Spinal cord (tissue), 10 donors: ENCODE data around the gene FBRSL1. TPM values are rescaled to one million over a fixed set of nuclear protein-coding genes. Genes with fewer than 3 reads are reported as not detected.
A peak's percentile ranks its signal among the peaks of the same experiment; 100 is the strongest.

ENCODE experiments used
- DNase-seq, 6 donors: peaks; one replicate each; pipeline versions ENCODE4 v3.0.0 to v3.0.0-alpha.2; 2013 to 2015; ENCODE audit warnings: low spot score in 6 of 6, low read depth in 4 of 6
- H3K27ac ChIP-seq: one replicate; pipeline ENCODE4 v1.5.1; 2013; ENCODE audit warnings: low read depth, low read length, control low read depth
- H3K27me3 ChIP-seq: one replicate; pipeline ENCODE4 v1.6.1; 2013; ENCODE audit warnings: low read length; ENCODE audit not compliant: control insufficient read depth, insufficient read depth
- H3K36me3 ChIP-seq: one replicate; pipeline ENCODE4 v1.6.1; 2013; ENCODE audit warnings: low read length; ENCODE audit not compliant: control insufficient read depth, insufficient read depth
- H3K4me1 ChIP-seq: one replicate; pipeline ENCODE4 v1.6.1; 2013; ENCODE audit warnings: low read length; ENCODE audit not compliant: control insufficient read depth, insufficient read depth
- H3K4me3 ChIP-seq: one replicate; pipeline ENCODE4 v1.5.1; 2013; ENCODE audit warnings: low read depth, low read length, control low read depth
- H3K9me3 ChIP-seq: one replicate; pipeline ENCODE4 v1.6.1; 2013; ENCODE audit warnings: low read length; ENCODE audit not compliant: control insufficient read depth, insufficient read depth
- WGBS: methylation state at CpG from one replicate; pipeline ENCODE4 v1.1.5; 2013; ENCODE audit warnings: missing lambda C conversion rate; ENCODE audit not compliant: insufficient coverage; 5-methylcytosine and 5-hydroxymethylcytosine counted together
- polyA plus RNA-seq, 2 donors: library from polyadenylated mRNA; unstranded; fragments of 120-200 nt; gene quantifications; one replicate each; pipeline ENCODE4 v1.2.1, GENCODE V29; 2013; ENCODE audit not compliant: insufficient read length in 2 of 2
- total RNA-seq, 2 donors: library from RNA; depleted of rRNA in 1 of 2; stranded (reverse); fragments of 120-200 nt in 1 of 2; fragments of >200 nt in 1 of 2; gene quantifications; one replicate each; pipeline versions ENCODE4 v1.2.3 to v1.2.4, GENCODE V29; 2013 to 2014
- donor health status: healthy.

The FBRSL1 gene
- total and polyA plus RNA-seq, 4 donors, result 4.1 to 106 (median 54.0) TPM

- H3K4me1 ChIP-seq, result peaks cover 42% of the 10 kb centered on the region
- DNase-seq, result no peak
Observed at GRCh38 chr12:132521200-132521580, 31.2 kb downstream of the FBRSL1 start.

GRCh38 chr12:132521712-132522292 is 31.9 kb downstream of the FBRSL1 start:
- H3K9me3 ChIP-seq, result no peaks in the 10 kb centered on the region
- no peak overlapping the region for H3K4me3 ChIP-seq
- H3K27ac ChIP-seq, result no peak overlapping the region
- H3K36me3 ChIP-seq, result peaks cover 84% of the 10 kb centered on the region
- DNase-seq, result no peak
- H3K4me1 ChIP-seq, result peaks cover 48% of the 10 kb centered on the region
- 86% methylated on average over 27 of the region's 27 CpGs for WGBS
- no peaks in the 10 kb centered on the region for H3K27me3 ChIP-seq

More at GRCh38 chr12:132521200-132521580, 31.2 kb downstream of the FBRSL1 start:
- no peaks in the 10 kb centered on the region for H3K9me3 ChIP-seq
- 87% methylated on average over 14 of the region's 15 CpGs for WGBS
- peaks cover 78% of the 10 kb centered on the region for H3K36me3 ChIP-seq
- H3K27ac ChIP-seq, result no peak overlapping the region
- no peaks in the 10 kb centered on the region for H3K27me3 ChIP-seq
- H3K4me3 ChIP-seq, result no peak overlapping the region

GRCh38 chr12:132522592-132523380 is 32.8 kb downstream of the FBRSL1 start:
- H3K27me3 ChIP-seq, result no peaks in the 10 kb centered on the region
- peaks cover 52% of the 10 kb centered on the region for H3K4me1 ChIP-seq
- H3K9me3 ChIP-seq, result no peaks in the 10 kb centered on the region
- 74% methylated on average over 25 of the region's 25 CpGs for WGBS
- peaks cover 84% of the 10 kb centered on the region for H3K36me3 ChIP-seq
- DNase-seq, result no peak
- H3K4me3 ChIP-seq, result no peak overlapping the region
- H3K27ac ChIP-seq, result no peak overlapping the region

- 58% methylated on average over 28 of the region's 28 CpGs for WGBS
- peak in 2 of 6 donors; percentile 66 to 76 for DNase-seq
- Histone ChIP-seq H3K27ac (no peak overlapping the region), H3K4me1 (peaks cover 61% of the 10 kb centered on the region), H3K27me3 (no peaks in the 10 kb centered on the region), H3K9me3 (no peaks in the 10 kb centered on the region), H3K36me3 (peaks cover 86% of the 10 kb centered on the region), H3K4me3 (no peak overlapping the region)
Observed at GRCh38 chr12:132523576-132524331, 33.8 kb downstream of the FBRSL1 start.

- Histone ChIP-seq H3K9me3 (no peaks in the 10 kb centered on the region), H3K27ac (no peak overlapping the region), H3K36me3 (peaks cover 88% of the 10 kb centered on the region), H3K4me1 (peaks cover 66% of the 10 kb centered on the region), H3K4me3 (no peak overlapping the region), H3K27me3 (no peaks in the 10 kb centered on the region)
- 85% methylated on average over 16 of the region's 16 CpGs for WGBS
- no peak for DNase-seq
Observed at GRCh38 chr12:132524405-132524804, 34.5 kb downstream of the FBRSL1 start.

GRCh38 chr12:132525011-132525832 is 35.3 kb downstream of the FBRSL1 start:
- no peak overlapping the region for H3K27ac ChIP-seq
- no peaks in the 10 kb centered on the region for H3K9me3 ChIP-seq
- 88% methylated on average over 43 of the region's 43 CpGs for WGBS
- peaks cover 91% of the 10 kb centered on the region for H3K36me3 ChIP-seq
- peaks cover 74% of the 10 kb centered on the region for H3K4me1 ChIP-seq
- no peak overlapping the region for H3K4me3 ChIP-seq
- no peak for DNase-seq
- H3K27me3 ChIP-seq, result no peaks in the 10 kb centered on the region

GRCh38 chr12:132525833-132526455 is 36.0 kb downstream of the FBRSL1 start:
- peak in 2 of 6 donors; percentile 47 to 69 for DNase-seq
- H3K27me3 ChIP-seq, result no peaks in the 10 kb centered on the region
- H3K27ac ChIP-seq, result no peak overlapping the region
- peaks cover 88% of the 10 kb centered on the region for H3K36me3 ChIP-seq
- H3K9me3 ChIP-seq, result no peaks in the 10 kb centered on the region
- H3K4me1 ChIP-seq, result peaks cover 80% of the 10 kb centered on the region
- WGBS, result 42% methylated on average over 21 of the region's 28 CpGs
- no peak overlapping the region for H3K4me3 ChIP-seq

- DNase-seq, result no peak
- peaks cover 81% of the 10 kb centered on the region for H3K4me1 ChIP-seq
- no peak overlapping the region for H3K27ac ChIP-seq
- peaks cover 89% of the 10 kb centered on the region for H3K36me3 ChIP-seq
- no peaks in the 10 kb centered on the region for H3K27me3 ChIP-seq
- WGBS, result 89% methylated on average over 25 of the region's 25 CpGs
- no peak overlapping the region for H3K4me3 ChIP-seq
- no peaks in the 10 kb centered on the region for H3K9me3 ChIP-seq
Observed at GRCh38 chr12:132527186-132527882, 37.4 kb downstream of the FBRSL1 start.
